Activated T-helper 1 cell treated with anti-CD3 and anti-CD28 coated beads, Interleukin-12 subunit alpha, Interleukin-12 subunit beta, Interleukin-2, Interleukin-4 antibody, amounts not matched to agents 30 ng/mL and 10 ng/mL and 1 ng/mL, durations not matched to agents 14 hours and 24 hours and 36 hours (primary cell): ENCODE results near the gene CLRN1. TPM values are rescaled to one million over a fixed set of nuclear protein-coding genes. Genes with fewer than 3 reads are reported as not detected.

Experiments
- DNase-seq: peaks from one replicate; pipeline ENCODE4 v3.0.0; 2021; ENCODE audit warnings: low spot score
- H3K27ac Mint-ChIP-seq: one replicate; pipeline ENCODE4 v1.8.0; 2021; ENCODE audit warnings: mild to moderate bottlenecking, mixed read lengths
- H3K27me3 Mint-ChIP-seq: one replicate; pipeline ENCODE4 v1.8.0; 2022; ENCODE audit warnings: mild to moderate bottlenecking, moderate library complexity, mixed read lengths; ENCODE audit not compliant: insufficient read depth
- H3K36me3 Mint-ChIP-seq: one replicate; pipeline ENCODE4 v1.8.0; 2021; ENCODE audit warnings: low read depth, mixed read lengths
- H3K4me1 Mint-ChIP-seq: one replicate; pipeline ENCODE4 v1.8.0; 2021; ENCODE audit warnings: low read depth, mixed read lengths
- H3K4me3 Mint-ChIP-seq: one replicate; pipeline ENCODE4 v1.8.0; 2021; ENCODE audit warnings: mild to moderate bottlenecking, moderate library complexity, mixed read lengths
- H3K9me3 Mint-ChIP-seq: one replicate; pipeline ENCODE4 v1.8.0; 2021; ENCODE audit warnings: mixed read lengths
- intact Hi-C: fragments of 100-400 bp; cut with micrococcal nuclease; formaldehyde crosslinking; loops from one replicate; pipeline ENCODE4 v1.15.1; 2024
- total RNA-seq: library from RNA; stranded (reverse); gene quantifications from 2 replicates; pipeline ENCODE4 v1.2.3, GENCODE V29; 2022

CLRN1 gene
- total RNA-seq, 1 donor from 2014 or later, result not detected

GRCh38 chr3:150877303-150877702 is 95.2 kb downstream of the CLRN1 start:
- Mint-ChIP-seq H3K27me3 (peaks cover 6% of the 10 kb centered on the region), H3K9me3 (no peaks in the 10 kb centered on the region), H3K4me3 (no peak overlapping the region), H3K36me3 (no peaks in the 10 kb centered on the region), H3K27ac (no peak overlapping the region), H3K4me1 (no peaks in the 10 kb centered on the region)
- DNase-seq, result no peak
- intact Hi-C loops, result no loop called here

GRCh38 chr3:150876611-150877265 is 95.8 kb downstream of the CLRN1 start:
- Mint-ChIP-seq H3K27me3 (peaks cover 2% of the 10 kb centered on the region), H3K27ac (no peak overlapping the region), H3K4me1 (no peaks in the 10 kb centered on the region), H3K4me3 (no peak overlapping the region), H3K36me3 (no peaks in the 10 kb centered on the region), H3K9me3 (no peaks in the 10 kb centered on the region)
- DNase-seq, result no peak
- intact Hi-C loops, result no loop called here

Other genes with a start within 250 kb of the CLRN1 start
- gene SIAH2, start 209.6 kb downstream of the CLRN1 start, total RNA-seq, result 175 and 177 TPM in 2 replicates
- not detected in 2 replicates for gene MINDY4B, start 67.3 kb downstream of the CLRN1 start, total RNA-seq
- gene MED12L, start 112.9 kb upstream of the CLRN1 start, total RNA-seq, result 4.9 and 5.1 TPM in 2 replicates
- 172 and 191 TPM in 2 replicates for gene GPR171, start 230.5 kb upstream of the CLRN1 start, total RNA-seq